ENCODE results near the gene SCAMP1.

SCAMP1 gene

DNA sequence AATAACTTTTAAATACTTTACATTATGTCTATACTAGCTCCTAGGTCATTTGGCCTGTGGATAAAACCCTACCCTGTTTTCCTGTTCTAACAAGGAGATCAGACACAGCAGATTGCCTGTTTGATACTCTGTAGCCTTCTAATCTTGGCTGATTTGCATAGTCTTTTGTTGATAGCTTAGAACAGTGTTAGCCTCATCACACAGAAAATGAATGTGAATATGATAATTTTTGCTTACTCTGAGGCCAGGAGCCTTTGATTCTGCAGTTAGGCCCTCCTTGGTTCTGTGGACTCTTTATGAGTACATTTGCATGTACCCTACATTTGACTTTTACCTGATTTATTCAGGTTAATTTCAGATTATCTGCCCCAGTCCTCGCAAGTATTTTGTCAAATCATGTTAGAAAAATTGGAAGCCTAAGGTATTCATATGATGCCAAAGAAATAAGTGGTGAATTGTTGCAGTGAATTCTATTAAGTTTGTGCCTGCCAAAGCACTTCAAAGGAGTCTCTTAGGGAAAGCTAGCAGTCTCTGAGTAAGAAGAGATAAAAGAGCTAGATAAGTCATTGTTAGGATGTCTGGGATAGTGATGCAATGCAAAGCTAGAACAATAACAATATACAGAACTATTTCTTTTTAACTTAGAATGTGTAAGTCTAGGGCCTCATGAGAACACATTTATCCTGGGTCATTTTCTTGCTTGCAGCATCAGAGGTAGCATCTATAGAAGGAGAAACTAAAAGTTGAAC lies 56.4 kb downstream of the SCAMP1 start:
- H3K27ac ChIP-seq (replicated peaks) = no peak overlapping the region
- DNase-seq (ENCODE audit: low read depth in 1 of 2, low spot score in 1 of 2) = no peak
- TF ChIP-seq REST (IDR thresholded peaks at IDR 0.05; ENCODE audit: insufficient replicate concordance, low read depth) (no peak), CTCF (IDR thresholded peaks at IDR 0.05; ENCODE audit: insufficient read depth, low read length) (no peak), SPI1 (IDR thresholded peaks at IDR 0.05; ENCODE audit: borderline replicate concordance, low read depth) (no peak), GABPA (IDR thresholded peaks at IDR 0.05; ENCODE audit: low read depth) (no peak), POLR2AphosphoS5 (IDR thresholded peaks at IDR 0.05; ENCODE audit: low read depth) (no peak)
- no peak overlapping the region for H3K4me3 ChIP-seq (replicated peaks; ENCODE audit: insufficient read depth, low read length)
- no peaks in the 10 kb centered on the region for H3K27me3 ChIP-seq (ENCODE audit: insufficient read depth, poor library complexity, severe bottlenecking)

DNA sequence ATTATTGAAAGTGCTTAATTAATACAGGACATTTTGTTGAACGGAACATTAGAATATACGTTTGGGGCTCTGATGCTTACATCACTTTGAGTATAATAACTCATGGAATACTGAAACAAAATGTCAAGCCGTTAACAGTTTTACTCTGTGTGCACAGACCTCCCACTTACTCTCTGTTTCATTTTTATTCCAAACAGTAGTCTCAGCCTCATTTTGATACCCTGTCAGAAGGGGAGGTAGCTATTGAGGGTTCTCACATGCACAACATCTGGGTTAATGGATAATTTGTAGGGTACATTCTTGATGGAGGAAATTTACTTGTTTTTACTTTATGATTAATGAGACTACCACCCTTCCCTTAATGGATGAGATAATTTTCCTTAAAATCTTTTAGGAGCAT lies 59.0 kb downstream of the SCAMP1 start:
- no peak for DNase-seq (ENCODE audit: low read depth in 1 of 2, low spot score in 1 of 2)
- no peak for TF ChIP-seq CTCF (IDR thresholded peaks at IDR 0.05; ENCODE audit: insufficient read depth, low read length)
- TF ChIP-seq SPI1 (IDR thresholded peaks at IDR 0.05; ENCODE audit: borderline replicate concordance, low read depth) = no peak
- no peak for TF ChIP-seq REST (IDR thresholded peaks at IDR 0.05; ENCODE audit: insufficient replicate concordance, low read depth)
- TF ChIP-seq POLR2AphosphoS5 (IDR thresholded peaks at IDR 0.05; ENCODE audit: low read depth) = no peak
- no peak for TF ChIP-seq GABPA (IDR thresholded peaks at IDR 0.05; ENCODE audit: low read depth)
- H3K27me3 ChIP-seq (ENCODE audit: insufficient read depth, poor library complexity, severe bottlenecking) = no peaks in the 10 kb centered on the region
- H3K4me3 ChIP-seq (replicated peaks; ENCODE audit: insufficient read depth, low read length) = no peak overlapping the region
- H3K27ac ChIP-seq (replicated peaks) = no peak overlapping the region

DNA sequence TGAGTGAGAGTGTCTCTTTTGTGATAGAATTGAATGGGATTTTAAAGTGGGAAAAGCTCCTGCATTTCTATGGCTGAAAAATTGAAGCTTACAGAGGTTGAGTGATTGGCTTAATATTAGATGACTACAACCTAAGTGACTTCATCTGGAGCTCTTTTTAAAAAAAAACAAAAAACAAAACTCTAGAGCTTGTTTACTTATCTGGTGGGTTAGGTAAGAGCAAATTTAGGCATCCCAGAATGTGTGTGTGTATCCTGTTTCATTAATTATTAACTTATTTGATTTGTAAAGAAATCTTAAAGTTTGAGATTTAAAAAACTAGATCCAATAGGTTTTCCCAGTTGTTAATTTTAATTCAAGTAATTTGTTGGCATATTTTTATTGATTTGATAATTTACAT lies 60.1 kb downstream of the SCAMP1 start:
- Histone ChIP-seq H3K4me3 (replicated peaks; ENCODE audit: insufficient read depth, low read length) (no peak overlapping the region), H3K27ac (replicated peaks) (no peak overlapping the region), H3K27me3 (ENCODE audit: insufficient read depth, poor library complexity, severe bottlenecking) (no peaks in the 10 kb centered on the region)
- no peak for TF ChIP-seq CTCF (IDR thresholded peaks at IDR 0.05; ENCODE audit: insufficient read depth, low read length)
- no peak for TF ChIP-seq SPI1 (IDR thresholded peaks at IDR 0.05; ENCODE audit: borderline replicate concordance, low read depth)
- TF ChIP-seq REST (IDR thresholded peaks at IDR 0.05; ENCODE audit: insufficient replicate concordance, low read depth) = no peak
- TF ChIP-seq POLR2AphosphoS5 (IDR thresholded peaks at IDR 0.05; ENCODE audit: low read depth) = no peak
- no peak for TF ChIP-seq GABPA (IDR thresholded peaks at IDR 0.05; ENCODE audit: low read depth)
- DNase-seq (ENCODE audit: low read depth in 1 of 2, low spot score in 1 of 2) = no peak
